Activated CD8-positive, alpha-beta memory T cell treated with anti-CD3 and anti-CD28 coated beads for 24 hours (primary cell): ENCODE results near the gene OPTC.
"Not testable (repeated sequence)": the region's sequence is repeated elsewhere in the genome, so short reads cannot be mapped to it uniquely, and the experiment has no call there.

ENCODE experiments used
- DNase-seq: peaks from one replicate; pipeline ENCODE4 v3.0.0-alpha.2; 2020

Gene OPTC

GRCh38 chr1:203465948-203466347 lies 28.0 kb upstream of the OPTC start:
- DNase-seq = no peak

GRCh38 chr1:203466906-203467549 lies 26.9 kb upstream of the OPTC start:
- DNase-seq = not testable (repeated sequence)

GRCh38 chr1:203467550-203467921 lies 26.4 kb upstream of the OPTC start:
- no peak for DNase-seq

DNA sequence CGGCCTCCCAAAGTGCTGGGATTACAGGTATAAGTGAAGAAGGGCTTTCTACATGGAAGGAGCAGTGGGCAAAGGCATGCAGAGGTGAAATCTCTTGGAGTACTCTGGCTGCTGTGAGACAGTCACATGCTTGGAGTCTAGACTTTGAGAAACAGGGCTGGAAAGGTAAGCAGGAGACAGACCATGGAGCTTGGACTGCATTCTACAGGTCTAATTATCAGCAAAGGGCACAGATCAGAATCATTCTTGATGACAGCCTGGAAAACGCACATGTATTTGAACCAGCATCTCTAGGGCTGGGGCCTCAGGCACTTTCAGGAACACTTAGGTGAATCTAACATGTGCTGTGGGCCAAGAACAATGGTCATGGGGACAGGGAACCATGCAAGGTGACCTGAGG lies 25.6 kb upstream of the OPTC start:
- DNase-seq = no peak

- no peak for DNase-seq
Measured at GRCh38 chr1:203470240-203470639, 23.7 kb upstream of the OPTC start.

DNA sequence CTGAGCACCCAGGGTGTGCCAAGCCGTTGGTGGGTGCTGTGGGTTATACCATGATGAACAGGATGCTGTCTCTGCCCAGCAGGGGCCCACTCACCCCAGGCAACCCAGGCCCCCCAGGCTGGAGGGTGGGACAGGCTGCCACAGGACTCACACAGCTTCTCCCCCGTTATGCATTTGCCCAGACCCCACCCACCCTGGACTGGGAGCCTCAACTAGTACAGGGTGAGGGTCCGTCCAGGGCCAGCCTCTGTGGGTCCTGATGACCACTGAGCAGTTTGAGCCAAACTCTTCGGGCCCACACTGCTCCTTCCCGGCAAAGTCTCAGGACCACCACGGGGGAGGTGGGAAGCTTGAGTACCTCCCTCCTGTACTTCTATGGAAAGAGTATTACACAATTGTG lies 22.1 kb upstream of the OPTC start:
- no peak for DNase-seq

- DNase-seq = no peak
Measured at GRCh38 chr1:203473281-203473680, 20.7 kb upstream of the OPTC start.

- DNase-seq = no peak
Measured at GRCh38 chr1:203473781-203474305, 20.1 kb upstream of the OPTC start.

GRCh38 chr1:203475012-203475981 lies 18.7 kb upstream of the OPTC start, which contains the start of gene PRELP:
PRELP (plus strand) TSS chr1:203475806; CDS start chr1:203483185, 7,379 bp downstream.
- no peak for DNase-seq

DNA sequence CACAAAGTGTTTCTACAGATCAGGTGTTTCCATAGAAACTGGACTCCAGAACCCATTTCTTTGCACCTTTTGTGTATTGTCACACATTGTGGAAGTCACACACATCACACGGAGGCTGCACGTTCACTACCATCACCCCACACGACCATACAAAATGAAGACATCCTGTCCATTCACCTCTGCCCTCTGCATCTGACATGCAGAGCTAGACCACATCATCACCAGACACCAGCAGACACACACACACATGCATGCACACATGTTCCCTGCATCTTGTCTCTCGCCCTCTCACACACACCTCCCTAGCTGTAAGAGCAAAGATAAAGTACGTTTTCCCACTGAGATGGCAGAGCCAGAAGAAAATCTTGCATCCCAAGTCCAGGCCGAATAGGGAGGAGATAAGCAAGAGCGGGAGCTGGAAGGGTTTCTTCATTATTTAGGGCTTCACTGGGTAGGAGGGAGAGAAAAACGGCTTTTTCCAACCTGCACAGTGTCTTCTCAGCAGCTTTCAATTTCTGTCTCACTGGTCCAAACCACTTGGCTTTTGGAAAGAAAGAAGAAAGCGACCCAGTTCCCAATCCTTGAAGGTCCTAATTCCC lies 17.6 kb upstream of the OPTC start:
- no peak for DNase-seq

- no peak for DNase-seq
Measured at GRCh38 chr1:203477748-203478147, 16.2 kb upstream of the OPTC start.

DNA sequence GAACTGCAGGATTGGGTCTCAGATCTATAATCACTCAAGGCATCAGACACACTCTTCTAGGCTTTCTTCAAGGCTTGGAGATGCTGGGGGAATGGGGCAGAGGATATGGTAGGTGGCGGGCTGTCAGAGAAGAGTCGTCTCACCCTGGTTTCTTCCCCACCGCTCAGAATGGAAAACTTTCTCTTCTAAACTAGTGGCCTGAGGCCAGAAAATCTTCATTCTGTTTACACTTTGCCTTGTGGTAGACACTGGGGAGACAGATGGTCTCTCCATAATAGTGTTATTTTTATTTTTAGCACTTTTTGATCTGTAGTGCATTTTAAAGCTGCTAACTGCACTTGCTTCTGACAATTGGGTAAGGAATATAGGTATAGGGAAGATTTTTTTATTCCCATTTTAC lies 15.7 kb upstream of the OPTC start:
- no peak for DNase-seq

- no peak for DNase-seq
Measured at GRCh38 chr1:203478986-203479385, 15.0 kb upstream of the OPTC start.

DNA sequence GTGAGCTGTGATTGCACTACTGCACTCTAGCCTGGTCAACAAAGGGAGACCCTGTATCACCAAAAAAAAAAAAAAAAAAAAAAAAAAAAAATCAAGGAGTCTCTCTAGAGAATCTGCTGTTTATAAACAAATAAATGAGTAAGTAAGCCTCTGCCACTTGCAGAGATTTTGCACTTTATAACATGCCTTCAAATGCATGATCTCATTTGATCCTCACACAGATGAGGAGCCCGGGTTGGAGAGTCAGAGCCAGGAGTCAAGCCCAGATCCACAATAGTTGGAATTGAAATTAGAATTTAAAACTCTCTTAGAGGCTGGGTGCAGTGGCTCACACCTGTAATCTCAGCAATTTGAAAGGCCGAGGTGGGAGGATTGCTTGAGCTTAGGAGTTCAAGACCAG lies 14.3 kb upstream of the OPTC start:
- DNase-seq = no peak

DNA sequence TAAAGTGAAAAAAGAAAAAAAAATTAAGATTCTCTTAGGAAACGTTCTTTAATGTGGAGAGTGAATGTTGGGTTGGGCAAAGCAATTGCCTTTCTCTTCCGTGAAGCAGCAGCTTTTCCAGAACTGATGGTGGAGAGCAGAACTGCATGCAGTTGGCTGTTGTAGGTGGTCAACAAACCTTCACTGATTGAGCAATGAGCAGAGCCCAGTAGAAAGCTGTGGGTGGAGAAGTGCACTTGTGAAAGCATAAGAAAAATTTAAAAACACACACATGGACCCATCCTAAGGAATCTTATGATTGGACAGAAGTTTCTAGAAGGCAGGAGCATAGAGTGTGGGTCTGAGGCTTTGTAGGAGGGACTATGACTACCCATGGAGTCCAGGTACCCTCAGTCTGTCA lies 13.9 kb upstream of the OPTC start:
- DNase-seq = no peak

DNA sequence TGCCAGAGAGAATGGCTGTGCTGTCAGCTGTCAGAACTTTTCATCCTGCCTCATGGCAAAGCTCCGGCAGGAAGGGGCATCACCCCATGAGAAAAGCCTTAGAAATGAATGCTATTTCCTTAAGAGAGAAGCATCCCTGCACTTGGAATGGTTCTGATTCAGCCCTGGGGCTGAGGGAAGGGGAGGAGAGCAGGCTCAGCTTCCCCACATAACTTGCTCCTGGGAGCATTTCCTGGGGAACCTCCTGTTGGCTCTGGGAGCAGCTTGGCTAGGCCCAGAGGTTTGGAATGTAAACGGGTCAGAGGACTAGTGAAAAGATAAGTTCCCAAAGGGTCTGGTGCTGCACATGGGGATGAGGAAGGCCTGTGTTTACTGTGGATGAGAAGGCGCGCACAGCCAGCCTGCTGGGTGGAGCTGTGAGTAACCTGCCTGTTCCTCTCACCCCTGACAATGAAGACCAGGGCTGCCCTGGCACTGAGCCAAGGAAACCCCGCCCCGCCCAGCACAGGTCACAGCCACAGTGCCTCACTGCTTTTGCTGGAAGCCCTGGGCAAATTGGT lies 13.3 kb upstream of the OPTC start:
- peak; percentile 71 for DNase-seq

DNA sequence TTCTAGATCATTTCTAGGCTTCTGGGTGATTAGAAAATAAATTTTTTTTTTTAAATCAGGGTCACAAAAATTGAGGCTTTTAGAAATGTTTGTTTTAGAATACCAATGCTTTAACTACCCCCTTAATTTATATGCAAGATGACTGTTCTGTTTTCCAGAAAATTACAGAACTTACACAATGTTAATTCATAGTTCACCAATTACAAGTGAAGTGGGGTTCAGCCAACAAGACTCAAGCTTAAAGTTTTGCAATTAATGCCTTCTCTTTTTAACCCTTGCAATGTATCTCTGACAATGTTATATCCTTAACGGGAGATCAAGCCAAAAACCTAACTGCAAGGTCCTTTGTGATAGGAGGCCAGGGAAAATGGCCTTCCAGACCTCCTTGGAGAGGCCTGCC lies 12.8 kb upstream of the OPTC start:
- DNase-seq = no peak

DNA sequence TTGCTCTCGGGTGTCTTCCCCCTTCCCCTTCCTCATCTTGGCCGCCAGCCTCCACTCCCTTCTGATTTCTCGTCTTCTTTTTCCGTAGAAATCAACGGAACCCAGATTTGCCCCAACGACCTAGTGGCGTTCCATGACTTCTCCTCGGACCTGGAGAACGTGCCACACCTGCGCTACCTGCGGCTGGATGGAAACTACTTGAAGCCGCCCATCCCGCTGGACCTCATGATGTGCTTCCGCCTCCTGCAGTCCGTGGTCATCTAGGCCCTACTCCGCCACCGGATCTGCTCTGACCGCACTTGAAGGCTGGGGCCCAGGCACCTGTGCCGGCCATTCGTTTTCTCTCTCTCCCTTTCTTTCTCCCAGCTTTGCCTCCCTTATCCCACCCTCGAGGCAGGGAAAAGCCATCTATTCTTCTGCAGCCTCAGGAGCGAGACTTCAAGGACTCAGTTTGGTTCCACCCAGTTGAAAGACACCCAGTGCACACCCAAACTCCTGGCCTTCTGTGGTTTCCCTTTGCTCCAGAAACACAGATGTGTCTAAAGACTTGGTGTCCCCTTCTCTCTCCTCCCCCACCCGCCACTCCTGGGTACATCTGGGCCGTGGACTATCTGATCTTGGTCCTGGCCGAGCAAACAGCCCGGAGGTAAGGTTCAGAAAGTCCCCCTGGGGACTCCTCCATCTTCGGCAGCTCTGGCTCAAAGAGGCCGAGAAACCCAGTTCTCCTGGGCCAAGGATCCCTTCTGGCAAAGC lies 7.2 kb upstream of the OPTC start:
- no peak for DNase-seq

GRCh38 chr1:203488539-203488938 lies 5.4 kb upstream of the OPTC start:
- no peak for DNase-seq

DNA sequence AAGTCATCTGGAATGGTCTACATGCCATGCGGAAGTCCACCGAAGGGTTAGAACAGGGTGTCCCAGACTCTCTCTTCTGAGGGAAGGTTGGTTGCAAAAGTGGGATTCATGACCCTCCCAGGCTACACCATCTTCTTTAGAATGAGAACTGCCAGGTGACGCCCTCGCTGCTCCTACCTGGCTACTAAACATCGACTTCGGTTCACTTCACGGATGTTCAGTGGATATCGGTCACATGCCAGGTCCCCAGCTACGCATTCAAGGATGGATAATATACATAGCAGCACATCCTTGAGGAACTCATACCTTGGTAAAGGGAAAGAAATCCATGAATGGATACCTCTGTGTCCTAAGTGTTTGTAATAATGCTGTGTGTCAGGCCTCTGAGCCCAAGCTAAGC lies 3.3 kb upstream of the OPTC start:
- DNase-seq = no peak

DNA sequence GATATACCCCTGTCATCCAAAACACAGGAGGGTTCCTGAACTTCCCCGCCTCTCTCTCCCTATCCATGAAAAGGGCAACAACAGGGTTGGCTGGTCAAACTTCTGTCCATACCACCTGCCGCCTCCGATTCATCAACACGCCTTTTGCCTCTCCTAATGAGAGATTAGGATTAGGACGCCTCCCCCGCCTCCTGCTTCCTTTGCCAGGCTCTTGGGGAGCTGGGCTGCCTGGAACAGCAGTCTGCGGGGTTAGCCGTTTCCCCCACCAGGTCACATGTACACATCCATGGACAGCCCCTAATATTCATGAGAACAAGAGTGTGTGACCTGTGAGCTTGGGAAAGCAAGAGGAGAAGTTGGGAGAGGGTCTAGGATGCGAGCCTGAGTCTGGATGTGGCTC lies 2.3 kb upstream of the OPTC start:
- DNase-seq = no peak

- DNase-seq = no peak
Measured at GRCh38 chr1:203492082-203492747, 1.7 kb upstream of the OPTC start.
